ENCODE measurements around the gene KRTAP12-2.
"Not testable (repeated sequence)": the region's sequence is repeated elsewhere in the genome, so short reads cannot be mapped to it uniquely, and the experiment has no call there.

KRTAP12-2 gene

GRCh38 chr21:44702973-44703730 is 36.4 kb upstream of the KRTAP12-2 start:
- DNase-seq (ENCODE audit: low read depth in 2 of 3, low spot score in 2 of 3) = no peak

DNA sequence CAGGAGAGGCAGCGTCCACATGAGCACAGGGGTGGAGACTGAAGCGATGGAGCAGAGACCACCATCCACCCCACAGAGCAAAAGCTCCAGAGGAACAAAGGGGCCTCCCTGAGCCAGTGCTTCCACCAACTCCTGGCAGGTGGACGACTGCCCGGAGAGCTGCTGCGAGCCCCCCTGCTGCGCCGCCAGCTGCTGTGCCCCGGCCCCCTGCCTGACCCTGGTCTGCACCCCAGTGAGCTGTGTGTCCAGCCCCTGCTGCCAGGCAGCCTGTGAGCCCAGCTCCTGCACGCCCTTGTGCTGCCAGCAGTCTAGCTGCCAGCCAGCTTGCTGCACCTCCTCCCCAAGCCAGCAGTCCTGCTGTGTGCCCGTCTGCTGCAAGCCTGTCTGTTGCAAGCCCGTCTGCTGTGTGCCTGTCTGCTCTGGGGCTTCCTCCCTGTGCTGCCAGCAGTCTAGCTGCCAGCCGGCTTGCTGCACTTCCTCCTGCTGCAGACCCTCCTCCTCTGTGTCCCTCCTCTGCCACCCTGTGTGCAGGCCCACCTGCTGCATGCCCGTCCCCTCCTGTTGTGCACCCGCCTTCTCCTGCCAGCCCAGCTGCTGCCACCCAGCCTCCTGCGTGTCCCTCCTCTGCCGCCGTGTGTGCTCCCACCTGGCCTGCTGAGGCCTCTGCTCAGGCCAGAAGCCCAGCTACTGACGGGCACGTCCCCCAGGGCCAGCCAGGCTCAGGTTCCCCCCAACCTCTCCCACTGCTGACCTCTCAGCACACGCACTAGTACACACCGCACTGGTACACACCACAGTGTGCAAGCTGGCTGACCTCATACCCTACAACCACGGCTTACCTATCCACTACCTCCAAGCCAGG is 35.6 kb upstream of the KRTAP12-2 start:
- no peak for DNase-seq (ENCODE audit: low read depth in 2 of 3, low spot score in 2 of 3)

- no peak for DNase-seq (ENCODE audit: low read depth in 2 of 3, low spot score in 2 of 3)
These were observed 34.8 kb upstream of the KRTAP12-2 start for GRCh38 chr21:44701541-44701940.

DNA sequence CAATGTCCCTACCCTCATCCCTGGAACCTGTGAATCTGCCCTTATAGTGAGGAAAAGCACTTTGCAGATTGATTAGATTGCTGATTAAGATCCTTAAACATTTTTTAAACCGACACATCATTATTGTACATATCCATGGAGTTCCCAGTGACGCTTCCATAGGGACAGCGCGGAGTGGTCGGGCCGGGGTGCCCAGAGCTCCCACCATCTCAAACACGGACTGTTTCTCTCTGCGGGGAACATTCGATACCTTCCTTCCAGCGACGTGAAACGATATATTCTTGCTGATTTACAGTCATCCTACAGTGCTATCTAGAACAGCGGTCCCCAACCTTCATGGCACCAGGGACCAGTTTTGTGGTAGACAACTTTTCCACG is 34.3 kb upstream of the KRTAP12-2 start:
- DNase-seq (ENCODE audit: low read depth in 2 of 3, low spot score in 2 of 3) = no peak

DNA sequence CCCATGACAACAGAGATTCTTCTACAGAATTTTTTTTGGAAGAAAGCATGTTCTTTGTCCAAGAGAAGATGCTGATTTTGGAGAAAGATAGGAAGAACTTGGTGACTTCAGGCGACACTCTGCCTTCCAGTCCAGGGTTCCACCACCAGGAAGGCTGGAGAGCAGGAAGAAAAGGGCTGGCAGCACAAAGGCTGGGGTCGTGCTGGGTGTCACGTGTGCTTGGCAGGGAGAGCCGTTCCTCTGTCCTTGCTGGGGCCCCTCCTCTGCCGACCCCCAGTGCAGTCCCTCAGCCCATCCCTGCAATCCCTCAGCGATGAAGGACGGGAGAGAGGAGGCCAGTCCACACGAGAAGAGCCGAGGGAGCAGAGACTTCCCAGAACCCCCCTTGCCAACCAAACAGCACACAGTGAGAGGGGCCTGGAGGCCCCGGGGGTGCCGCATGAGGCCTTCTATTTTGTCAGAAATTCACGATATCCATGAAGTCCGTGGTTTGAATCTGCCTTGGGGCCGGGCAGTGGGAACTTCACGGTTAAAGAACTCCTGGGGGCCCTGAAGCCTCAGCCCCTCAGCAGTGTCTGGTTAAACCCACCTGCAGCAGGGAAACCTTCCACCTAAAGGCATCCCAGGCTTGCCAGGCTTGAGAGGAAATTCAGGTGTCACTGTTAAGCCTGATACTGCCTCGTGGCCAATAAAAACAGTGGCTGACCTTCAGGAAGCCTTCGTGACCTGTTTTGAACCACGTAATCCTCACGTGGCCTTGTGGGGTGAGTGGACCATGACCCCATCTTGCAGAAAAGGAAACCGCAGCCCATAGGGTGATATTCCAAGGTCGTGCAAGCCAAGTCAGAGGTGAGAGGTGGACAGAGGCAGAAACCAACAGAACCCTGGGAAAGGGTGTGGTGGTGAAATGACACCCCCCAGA is 33.6 kb upstream of the KRTAP12-2 start:
- DNase-seq (ENCODE audit: low read depth in 2 of 3, low spot score in 2 of 3) = no peak

GRCh38 chr21:44699502-44700001 is 32.8 kb upstream of the KRTAP12-2 start:
- no peak for DNase-seq (ENCODE audit: low read depth in 2 of 3, low spot score in 2 of 3)

GRCh38 chr21:44697811-44698734 is 31.3 kb upstream of the KRTAP12-2 start:
- DNase-seq (ENCODE audit: low read depth in 2 of 3, low spot score in 2 of 3) = no peak

- DNase-seq (ENCODE audit: low read depth in 2 of 3, low spot score in 2 of 3) = not testable (repeated sequence)
These were observed 30.6 kb upstream of the KRTAP12-2 start, which contains the start of gene KRTAP10-12 for GRCh38 chr21:44697172-44697810. Gene KRTAP10-12 (plus strand): TSS chr21:44697172. CDS start chr21:44697202, 30 bp downstream.

DNA sequence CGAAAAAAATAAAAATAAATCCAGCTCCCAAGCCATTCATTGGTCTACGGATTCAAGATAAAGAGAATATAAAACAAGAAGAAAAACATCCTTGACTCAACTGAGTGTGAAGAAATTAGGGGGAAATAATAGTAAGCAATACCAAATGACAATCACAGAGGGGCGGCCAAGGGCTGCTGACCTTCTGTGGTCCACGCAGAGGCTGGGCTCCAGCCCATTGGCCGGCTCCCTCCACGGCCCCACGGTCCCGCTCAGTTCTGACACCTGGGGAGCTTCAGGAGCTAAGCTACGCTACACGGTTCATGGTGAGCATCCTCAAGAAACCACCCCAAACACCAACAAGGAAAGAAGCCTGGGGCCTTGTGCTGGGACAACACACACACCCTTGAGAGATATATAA is 29.8 kb upstream of the KRTAP12-2 start:
- DNase-seq (ENCODE audit: low read depth in 2 of 3, low spot score in 2 of 3) = no peak

- no peak for DNase-seq (ENCODE audit: low read depth in 2 of 3, low spot score in 2 of 3)
These were observed 28.9 kb upstream of the KRTAP12-2 start for GRCh38 chr21:44695641-44696040.

DNA sequence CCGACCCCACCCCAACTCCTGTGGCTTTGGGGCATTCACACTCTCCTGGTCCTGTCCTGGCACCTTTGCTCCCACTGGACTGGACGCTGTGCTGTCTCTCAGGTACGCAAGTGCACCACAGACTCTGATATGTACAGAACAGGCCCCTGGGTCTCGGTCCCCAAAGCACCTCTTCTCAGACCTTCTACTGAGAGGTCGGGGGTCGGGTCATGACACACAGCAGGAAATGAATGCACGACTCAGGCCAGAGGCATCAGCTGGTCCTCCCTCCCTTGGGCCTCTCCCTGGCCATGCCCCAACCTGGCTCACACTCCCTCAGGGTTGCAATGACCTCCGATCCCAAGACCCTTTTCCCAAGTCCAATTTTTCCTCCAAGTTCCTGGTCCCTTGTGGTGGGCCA is 28.5 kb upstream of the KRTAP12-2 start:
- DNase-seq (ENCODE audit: low read depth in 2 of 3, low spot score in 2 of 3) = no peak

- DNase-seq (ENCODE audit: low read depth in 2 of 3, low spot score in 2 of 3) = no peak
These were observed 28.0 kb upstream of the KRTAP12-2 start for GRCh38 chr21:44694776-44695175.

DNA sequence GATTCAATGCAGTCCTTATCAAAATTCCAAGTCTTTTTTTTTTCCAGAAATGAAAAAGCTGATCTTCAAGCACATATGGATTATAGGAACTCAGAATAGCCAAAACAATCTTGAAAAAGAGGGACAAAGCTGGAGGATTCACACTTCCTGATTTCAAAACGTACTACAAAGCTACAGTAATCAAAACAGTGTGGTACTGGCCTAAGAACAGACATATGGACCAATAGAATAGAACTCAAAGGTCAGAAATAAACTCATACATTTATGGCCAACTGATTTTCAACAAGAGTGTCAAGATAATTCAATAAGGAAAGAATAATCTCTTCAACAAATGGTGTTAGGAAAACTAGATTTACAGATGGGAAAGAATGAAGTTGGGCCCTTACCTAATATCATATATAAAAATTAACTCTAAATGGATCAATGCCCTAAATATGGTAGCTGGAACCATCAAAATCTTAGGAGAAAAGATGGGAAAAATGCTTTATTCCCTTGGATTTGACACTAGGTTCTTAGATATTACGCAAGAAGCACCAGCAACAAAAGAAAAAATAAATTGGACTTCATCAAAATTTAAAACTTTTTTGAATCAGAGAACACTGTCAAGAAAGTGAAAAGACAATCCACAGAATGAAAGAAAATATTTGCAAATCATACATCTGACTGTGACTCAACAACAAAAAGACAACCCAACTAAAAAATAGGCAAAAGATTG is 26.2 kb upstream of the KRTAP12-2 start:
- no peak for DNase-seq (ENCODE audit: low read depth in 2 of 3, low spot score in 2 of 3)

DNA sequence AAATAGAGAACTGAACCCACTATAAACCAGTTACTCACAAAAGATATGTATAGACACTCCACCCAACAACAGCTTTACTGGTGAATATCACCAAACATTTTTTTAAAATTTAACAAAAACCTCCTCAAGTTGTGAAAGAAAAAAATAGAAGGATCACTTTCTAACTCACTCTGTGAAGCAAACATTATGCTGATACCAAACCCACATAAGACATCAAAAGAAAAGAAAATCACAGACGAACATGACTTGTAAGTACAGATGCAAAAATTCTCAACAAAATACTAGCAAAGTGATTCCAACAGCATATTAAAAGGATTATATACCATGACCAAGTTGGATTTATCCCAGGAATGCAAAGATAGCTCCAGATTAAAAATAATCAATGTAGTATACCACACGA is 25.0 kb upstream of the KRTAP12-2 start:
- no peak for DNase-seq (ENCODE audit: low read depth in 2 of 3, low spot score in 2 of 3)

- not testable (repeated sequence) for DNase-seq (ENCODE audit: low read depth in 2 of 3, low spot score in 2 of 3)
These were observed 23.0 kb upstream of the KRTAP12-2 start for GRCh38 chr21:44689740-44690139.

GRCh38 chr21:44687671-44688070 is 20.9 kb upstream of the KRTAP12-2 start:
- DNase-seq (ENCODE audit: low read depth in 2 of 3, low spot score in 2 of 3) = no peak

DNA sequence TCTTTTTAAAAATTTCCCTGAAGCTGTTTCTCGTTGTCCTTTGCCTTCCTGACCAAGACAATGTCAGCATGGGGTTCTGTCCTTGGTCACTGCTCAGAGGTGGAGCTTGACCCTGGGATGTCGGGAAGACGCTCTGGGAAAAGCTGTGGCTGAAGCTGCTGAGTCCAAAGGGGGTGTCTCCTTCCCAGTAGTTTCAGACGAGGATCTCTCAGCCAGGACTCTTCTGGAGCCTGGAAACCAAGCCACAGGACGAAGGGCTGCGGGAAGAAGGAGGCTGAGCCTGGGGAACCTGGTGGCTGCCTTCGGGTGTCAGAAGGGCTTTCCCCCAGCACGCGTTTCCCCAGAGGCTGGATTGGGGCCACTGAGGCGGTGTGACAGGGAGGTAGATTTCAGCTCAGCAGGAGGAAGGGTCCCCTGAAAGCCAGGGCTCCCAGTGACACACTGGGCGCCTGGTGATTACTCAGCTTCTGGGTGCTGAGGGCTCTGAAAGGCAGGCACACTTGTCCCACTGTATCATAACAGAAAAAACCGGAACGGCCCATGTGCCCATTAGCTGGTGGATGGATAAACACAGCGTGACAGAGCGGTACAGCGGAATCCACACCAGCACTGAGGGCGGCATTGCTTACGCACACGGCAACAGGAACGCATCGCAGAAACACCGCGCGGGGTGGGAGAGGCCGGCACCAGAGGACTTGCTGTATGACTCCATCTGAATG is 20.3 kb upstream of the KRTAP12-2 start:
- DNase-seq (ENCODE audit: low read depth in 2 of 3, low spot score in 2 of 3) = no peak
